NT2/D1 (cell line): ENCODE measurements around the gene ACSF2.
A peak's percentile ranks its signal among the peaks of the same experiment; 100 is the strongest.

Experiments used
- DNase-seq: peaks from one replicate; pipeline ENCODE4 v3.0.0-alpha.2; 2011; ENCODE audit warnings: low read depth, low spot score
- H3K27me3 ChIP-seq: 2 replicates; pipeline ENCODE4 v1.6.0; 2011; ENCODE audit warnings: mild to moderate bottlenecking; ENCODE audit not compliant: insufficient read length, insufficient read depth
- H3K36me3 ChIP-seq: 2 replicates; pipeline ENCODE4 v1.6.1; 2011; ENCODE audit warnings: mild to moderate bottlenecking, low read length, mixed read lengths; ENCODE audit not compliant: insufficient read depth, insufficient read length
- H3K4me1 ChIP-seq: 2 replicates; pipeline ENCODE4 v1.5.1; 2011; ENCODE audit not compliant: insufficient read depth, insufficient read length
- H3K4me3 ChIP-seq: 2 replicates; pipeline ENCODE4 v1.5.1; 2011; ENCODE audit warnings: low read depth; ENCODE audit not compliant: insufficient read length
- H3K9ac ChIP-seq: 2 replicates; pipeline ENCODE4 v1.6.0; 2011; ENCODE audit warnings: low read depth; ENCODE audit not compliant: insufficient read length
- H3K9me3 ChIP-seq: 2 replicates; pipeline ENCODE4 v1.5.1; 2011; ENCODE audit warnings: mild to moderate bottlenecking, low read length; ENCODE audit not compliant: insufficient read depth
- SUZ12 ChIP-seq: IDR thresholded peaks from 2 replicates; pipeline ENCODE4 v1.6.1; 2011; ENCODE audit not compliant: insufficient read length, insufficient read depth; ENCODE audit errors: extremely low read depth
- YY1 ChIP-seq: IDR thresholded peaks from 2 replicates; pipeline ENCODE4 v1.6.1; 2011; ENCODE audit not compliant: insufficient read length, insufficient read depth
- ZNF274 ChIP-seq: IDR thresholded peaks from 2 replicates; pipeline ENCODE4 v1.6.1; 2011; ENCODE audit warnings: mild to moderate bottlenecking, low read depth, low read length

ACSF2 gene

DNA sequence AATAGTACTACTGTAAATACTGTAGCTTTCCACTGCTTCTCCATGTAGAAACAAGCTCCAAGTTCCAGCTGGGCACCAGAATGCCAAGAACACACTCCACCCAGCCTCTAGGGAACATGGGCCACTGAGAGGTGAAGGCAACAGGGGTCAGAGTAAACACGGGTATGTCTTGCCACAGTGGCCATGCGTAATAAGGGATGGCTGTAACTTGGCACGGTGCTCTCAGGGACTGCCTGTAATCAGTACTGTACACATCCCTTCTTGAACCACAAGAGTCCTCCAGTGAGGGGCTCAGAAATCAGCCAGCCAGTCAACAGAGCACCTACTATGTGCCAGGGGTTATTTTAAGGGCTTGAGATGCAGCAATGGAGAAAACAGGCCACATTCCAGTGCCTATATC, 39.5 kb upstream of the ACSF2 start:
- TF ChIP-seq SUZ12 (no peak), ZNF274 (no peak), YY1 (no peak)
- peaks cover 96% of the 10 kb centered on the region for H3K36me3 ChIP-seq

GRCh38 chr17:50388728-50389127, 37.3 kb upstream of the ACSF2 start:
- no peaks in the 10 kb centered on the region for H3K27me3 ChIP-seq
- TF ChIP-seq SUZ12 (no peak), YY1 (no peak), ZNF274 (no peak)
- H3K4me1 ChIP-seq, result peaks cover 1% of the 10 kb centered on the region
- no peaks in the 10 kb centered on the region for H3K9me3 ChIP-seq
- H3K4me3 ChIP-seq, result no peak overlapping the region
- peaks cover 97% of the 10 kb centered on the region for H3K36me3 ChIP-seq
- no peak overlapping the region for H3K9ac ChIP-seq
- DNase-seq, result no peak

More for the DNA sequence above, 39.5 kb upstream of the ACSF2 start:
- H3K27me3 ChIP-seq, result no peaks in the 10 kb centered on the region
- H3K9me3 ChIP-seq, result no peaks in the 10 kb centered on the region
- H3K9ac ChIP-seq, result no peak overlapping the region
- peaks cover 1% of the 10 kb centered on the region for H3K4me1 ChIP-seq
- no peak for DNase-seq
- no peak overlapping the region for H3K4me3 ChIP-seq

DNA sequence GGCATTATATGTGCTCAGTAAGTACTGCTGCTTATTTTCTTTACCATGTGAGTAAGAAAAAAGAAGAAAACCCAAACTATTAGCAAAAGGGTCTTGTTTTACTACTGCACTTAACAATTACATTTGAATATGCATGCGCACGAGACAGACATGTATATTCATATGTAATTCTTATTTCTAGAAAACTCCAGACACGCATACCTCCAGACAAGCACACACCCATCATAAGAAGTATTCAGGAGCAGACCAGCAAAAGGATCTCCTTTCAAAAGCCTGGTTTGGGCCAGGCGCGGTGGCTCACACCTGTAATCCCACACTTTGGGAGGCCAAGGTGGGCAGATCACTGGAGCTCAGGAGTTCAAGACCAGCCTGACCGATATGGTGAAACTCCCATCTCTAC, 36.5 kb upstream of the ACSF2 start:
- TF ChIP-seq YY1, result no peak
- no peak for TF ChIP-seq ZNF274
- no peak for TF ChIP-seq SUZ12
- H3K4me1 ChIP-seq, result peaks cover 1% of the 10 kb centered on the region
- H3K36me3 ChIP-seq, result peaks cover 97% of the 10 kb centered on the region
- H3K9me3 ChIP-seq, result no peaks in the 10 kb centered on the region
- H3K9ac ChIP-seq, result no peak overlapping the region
- no peak overlapping the region for H3K4me3 ChIP-seq
- no peaks in the 10 kb centered on the region for H3K27me3 ChIP-seq
- no peak for DNase-seq

DNA sequence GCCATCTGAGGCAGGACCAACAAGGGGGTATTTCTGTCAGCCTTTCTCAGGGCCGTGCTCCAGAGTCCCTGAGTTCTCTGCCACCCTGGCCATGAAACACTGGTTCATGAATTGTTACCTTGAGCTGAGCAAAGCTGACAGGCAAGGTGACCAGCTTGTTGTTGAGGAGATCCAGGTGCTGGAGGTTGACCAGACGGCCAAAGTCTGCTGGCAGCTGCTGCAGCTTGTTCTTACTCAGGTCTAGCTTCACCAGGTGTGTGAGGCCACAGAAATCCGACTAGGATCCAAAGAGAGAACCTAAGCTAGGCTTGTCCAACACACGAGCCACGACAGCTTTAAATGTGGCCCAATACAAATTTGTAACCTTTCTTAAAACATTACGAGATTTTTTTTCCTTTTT, 33.4 kb upstream of the ACSF2 start:
- Histone ChIP-seq H3K4me1 (peaks cover 1% of the 10 kb centered on the region), H3K9ac (no peak overlapping the region), H3K27me3 (no peaks in the 10 kb centered on the region), H3K4me3 (no peak overlapping the region), H3K9me3 (no peaks in the 10 kb centered on the region), H3K36me3 (peaks cover 86% of the 10 kb centered on the region)
- TF ChIP-seq SUZ12, result no peak
- no peak for TF ChIP-seq YY1
- no peak for TF ChIP-seq ZNF274
- DNase-seq, result no peak

DNA sequence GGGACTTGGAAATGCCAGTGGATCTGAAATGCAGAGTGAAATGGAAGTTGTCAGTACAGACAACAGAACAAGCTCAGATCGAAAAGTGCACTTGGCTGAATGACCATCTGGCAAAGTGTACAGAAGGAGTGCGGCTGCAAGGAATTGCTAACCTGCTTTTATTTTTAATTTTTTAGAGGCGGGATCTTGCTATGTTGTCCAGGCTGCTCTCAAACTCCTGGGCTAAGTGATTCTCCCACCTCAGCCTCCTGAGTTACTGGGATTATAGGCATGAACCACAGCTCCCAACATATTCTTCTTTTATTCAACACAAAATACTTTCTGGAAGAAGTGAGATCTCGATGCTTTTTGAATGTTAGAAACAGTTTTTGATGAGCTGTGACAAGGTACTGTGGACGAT, 32.3 kb upstream of the ACSF2 start:
- H3K4me1 ChIP-seq, result peaks cover 1% of the 10 kb centered on the region

DNA sequence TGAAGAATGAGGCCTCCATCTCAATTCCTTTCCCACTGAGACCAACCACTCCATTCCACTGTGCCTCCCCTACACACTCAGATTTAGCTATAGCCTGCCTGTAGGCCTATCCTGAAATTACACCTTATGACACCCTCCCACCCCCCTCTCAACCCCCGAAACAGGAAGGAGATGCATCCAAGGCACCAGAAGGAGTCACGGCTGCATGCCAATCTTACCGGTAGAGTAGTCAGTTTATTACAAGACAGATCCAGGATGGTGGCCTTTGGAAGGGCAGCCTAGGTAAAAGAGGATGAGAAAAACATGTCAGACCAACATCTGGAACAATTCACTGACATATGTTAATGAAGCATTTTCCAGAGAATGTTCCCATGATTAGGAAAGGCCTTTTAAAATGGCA, 31.3 kb upstream of the ACSF2 start:
- TF ChIP-seq SUZ12 (no peak), YY1 (no peak), ZNF274 (no peak)
- no peaks in the 10 kb centered on the region for H3K27me3 ChIP-seq
- peaks cover 65% of the 10 kb centered on the region for H3K36me3 ChIP-seq
- no peaks in the 10 kb centered on the region; the same call in 1 of the 2 replicates for H3K9me3 ChIP-seq
- H3K4me3 ChIP-seq, result no peak overlapping the region
- H3K9ac ChIP-seq, result no peak overlapping the region
- no peaks in the 10 kb centered on the region for H3K4me1 ChIP-seq
- no peak for DNase-seq

More for the DNA sequence above, 32.3 kb upstream of the ACSF2 start:
- Histone ChIP-seq H3K9ac (no peak overlapping the region), H3K4me3 (no peak overlapping the region), H3K36me3 (peaks cover 75% of the 10 kb centered on the region), H3K27me3 (no peaks in the 10 kb centered on the region), H3K9me3 (no peaks in the 10 kb centered on the region)
- TF ChIP-seq ZNF274 (no peak), SUZ12 (no peak), YY1 (no peak)
- no peak for DNase-seq

GRCh38 chr17:50396261-50397110, 29.5 kb upstream of the ACSF2 start:
- H3K4me1 ChIP-seq, result no peaks in the 10 kb centered on the region
- peak overlapping the region; percentile 99 for H3K4me3 ChIP-seq
- H3K36me3 ChIP-seq, result peaks cover 48% of the 10 kb centered on the region
- H3K9me3 ChIP-seq, result no peaks in the 10 kb centered on the region; the same call in 1 of the 2 replicates
- DNase-seq, result no peak
- peak overlapping the region; percentile 97 for H3K9ac ChIP-seq
- TF ChIP-seq YY1 (no peak), ZNF274 (no peak), SUZ12 (no peak)
- no peaks in the 10 kb centered on the region for H3K27me3 ChIP-seq
